ENCODE data around the gene UQCR10.

GRCh38 chr22:29755889-29756288, 11.3 kb upstream of the UQCR10 start:
- TF ChIP-seq CTCF (IDR thresholded peaks at IDR 0.05) (no peak), POLR2AphosphoS5 (IDR thresholded peaks at IDR 0.05) (no peak), POLR2A (IDR thresholded peaks at IDR 0.05) (no peak), EP300 (IDR thresholded peaks at IDR 0.05) (no peak)

All from stomach (tissue), 4 donors.